T-helper 2 cell treated with Interferon-gamma antibody and Interleukin-4, amounts not matched to agents 5 μg/mL and 100 μg/mL, for 36 hours (primary cell): ENCODE data around the gene NOTCH1.

Experiments used
- DNase-seq: peaks from one replicate; pipeline ENCODE4 v3.0.0; 2021; ENCODE audit warnings: low spot score
- H3K27ac Mint-ChIP-seq: one replicate; pipeline ENCODE4 v1.8.0; 2021; ENCODE audit warnings: mild to moderate bottlenecking, mixed read lengths
- H3K27me3 Mint-ChIP-seq: one replicate; pipeline ENCODE4 v1.8.0; 2021; ENCODE audit warnings: low read depth, mixed read lengths
- H3K36me3 Mint-ChIP-seq: one replicate; pipeline ENCODE4 v1.8.0; 2021; ENCODE audit warnings: low read depth, mixed read lengths
- H3K4me1 Mint-ChIP-seq: one replicate; pipeline ENCODE4 v1.8.0; 2021; ENCODE audit warnings: low read depth, mixed read lengths
- H3K4me3 Mint-ChIP-seq: one replicate; pipeline ENCODE4 v1.8.0; 2022; ENCODE audit warnings: mild to moderate bottlenecking, moderate library complexity, mixed read lengths
- H3K9me3 Mint-ChIP-seq: one replicate; pipeline ENCODE4 v1.8.0; 2021; ENCODE audit warnings: mixed read lengths

Gene NOTCH1

GRCh38 chr9:136472640-136473353 lies 73.1 kb downstream of the NOTCH1 start:
- H3K4me3 Mint-ChIP-seq, result no peak overlapping the region
- no peaks in the 10 kb centered on the region for H3K4me1 Mint-ChIP-seq
- DNase-seq, result no peak
- H3K27me3 Mint-ChIP-seq, result no peaks in the 10 kb centered on the region
- no peak overlapping the region for H3K27ac Mint-ChIP-seq
- H3K36me3 Mint-ChIP-seq, result peaks cover 35% of the 10 kb centered on the region
- H3K9me3 Mint-ChIP-seq, result no peaks in the 10 kb centered on the region

- Mint-ChIP-seq H3K36me3 (peaks cover 29% of the 10 kb centered on the region), H3K27me3 (no peaks in the 10 kb centered on the region), H3K27ac (no peak overlapping the region), H3K9me3 (no peaks in the 10 kb centered on the region), H3K4me3 (no peak overlapping the region), H3K4me1 (no peaks in the 10 kb centered on the region)
- no peak for DNase-seq
Observed at GRCh38 chr9:136471802-136472487, 73.9 kb downstream of the NOTCH1 start.

DNA sequence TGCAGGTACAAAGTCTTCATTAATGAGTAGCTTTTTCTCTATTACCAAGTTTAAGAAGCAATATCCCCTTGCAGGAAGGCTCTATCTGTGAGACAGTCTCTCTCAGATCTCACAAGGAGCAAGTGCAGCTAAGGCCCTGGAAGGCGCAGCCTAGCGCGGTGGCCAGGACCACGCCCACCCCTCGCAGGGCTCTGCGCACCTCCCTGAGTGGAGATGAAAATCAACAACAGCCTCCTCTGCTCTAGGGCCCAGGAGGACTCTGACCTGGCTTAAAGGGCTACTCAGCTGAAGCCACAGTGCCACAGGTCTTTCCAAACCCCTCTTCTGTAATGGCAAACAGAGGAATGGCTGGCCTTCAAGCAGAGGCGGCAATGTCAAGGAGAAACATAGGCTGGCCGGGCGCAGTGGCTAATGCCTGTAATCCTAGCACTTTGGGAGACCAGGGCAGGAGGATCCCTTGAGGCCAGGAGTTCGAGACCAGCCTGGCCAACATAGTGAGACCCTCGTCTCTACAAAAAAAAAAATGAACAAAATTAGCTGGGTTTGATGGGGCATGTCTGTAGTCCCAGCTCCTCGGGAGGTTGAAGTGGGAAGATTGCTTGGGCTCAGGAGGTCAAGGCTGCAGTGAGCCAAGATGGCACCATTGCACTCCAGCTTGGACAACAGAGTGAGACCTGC lies 74.9 kb downstream of the NOTCH1 start:
- DNase-seq, result no peak
- H3K27ac Mint-ChIP-seq, result no peak overlapping the region
- H3K4me1 Mint-ChIP-seq, result no peaks in the 10 kb centered on the region
- H3K27me3 Mint-ChIP-seq, result no peaks in the 10 kb centered on the region
- no peaks in the 10 kb centered on the region for H3K9me3 Mint-ChIP-seq
- H3K36me3 Mint-ChIP-seq, result peaks cover 33% of the 10 kb centered on the region
- H3K4me3 Mint-ChIP-seq, result no peak overlapping the region

DNA sequence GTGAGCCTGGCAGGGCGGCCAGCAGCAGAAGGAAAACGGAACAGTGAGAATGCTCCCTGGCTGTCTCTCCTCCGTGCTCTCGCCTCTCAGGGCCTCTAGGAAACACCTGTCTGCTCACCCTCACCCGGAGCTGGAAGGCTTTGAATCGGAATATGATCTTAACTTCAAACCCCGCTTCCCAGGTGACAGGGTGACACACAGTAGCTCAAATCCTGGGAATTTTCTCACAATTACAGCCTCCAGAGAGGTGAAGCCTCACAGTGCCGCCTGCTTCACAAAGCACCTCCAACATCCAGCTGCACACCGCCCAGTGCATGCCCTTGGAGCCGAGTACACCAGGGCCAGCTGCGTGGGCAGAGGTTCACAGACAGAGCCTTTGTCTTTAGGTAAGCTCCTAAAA lies 75.5 kb downstream of the NOTCH1 start:
- Mint-ChIP-seq H3K27ac (no peak overlapping the region), H3K27me3 (no peaks in the 10 kb centered on the region), H3K4me3 (no peak overlapping the region), H3K4me1 (no peaks in the 10 kb centered on the region), H3K36me3 (peaks cover 34% of the 10 kb centered on the region), H3K9me3 (no peaks in the 10 kb centered on the region)
- DNase-seq, result no peak

GRCh38 chr9:136467766-136468165 lies 78.1 kb downstream of the NOTCH1 start:
- Mint-ChIP-seq H3K36me3 (peaks cover 45% of the 10 kb centered on the region), H3K4me1 (no peaks in the 10 kb centered on the region), H3K4me3 (no peak overlapping the region), H3K27ac (no peak overlapping the region), H3K9me3 (no peaks in the 10 kb centered on the region), H3K27me3 (no peaks in the 10 kb centered on the region)
- DNase-seq, result no peak

DNA sequence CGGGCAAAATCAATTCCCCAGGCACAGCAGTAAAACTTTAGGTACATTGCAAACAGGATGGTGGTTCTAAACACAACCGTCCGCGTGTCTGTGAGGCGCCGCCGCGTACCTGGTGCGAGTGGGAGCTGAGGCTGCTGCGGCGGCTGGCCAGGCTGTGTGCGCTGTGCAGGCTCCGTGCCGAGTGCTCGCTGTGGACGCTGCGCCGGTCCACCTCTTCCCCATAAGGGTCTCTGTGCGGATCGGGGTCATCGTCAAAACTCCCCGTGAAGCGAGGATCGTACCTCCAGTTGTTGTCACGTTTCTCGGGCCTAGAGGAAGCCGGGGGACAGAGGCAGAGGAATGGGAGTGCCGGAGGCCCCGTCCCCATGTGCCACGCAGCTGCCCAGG lies 79.7 kb downstream of the NOTCH1 start:
- no peak overlapping the region for H3K27ac Mint-ChIP-seq
- no peaks in the 10 kb centered on the region for H3K9me3 Mint-ChIP-seq
- no peaks in the 10 kb centered on the region for H3K4me1 Mint-ChIP-seq
- H3K4me3 Mint-ChIP-seq, result no peak overlapping the region
- DNase-seq, result no peak
- no peaks in the 10 kb centered on the region for H3K27me3 Mint-ChIP-seq
- peaks cover 51% of the 10 kb centered on the region for H3K36me3 Mint-ChIP-seq

DNA sequence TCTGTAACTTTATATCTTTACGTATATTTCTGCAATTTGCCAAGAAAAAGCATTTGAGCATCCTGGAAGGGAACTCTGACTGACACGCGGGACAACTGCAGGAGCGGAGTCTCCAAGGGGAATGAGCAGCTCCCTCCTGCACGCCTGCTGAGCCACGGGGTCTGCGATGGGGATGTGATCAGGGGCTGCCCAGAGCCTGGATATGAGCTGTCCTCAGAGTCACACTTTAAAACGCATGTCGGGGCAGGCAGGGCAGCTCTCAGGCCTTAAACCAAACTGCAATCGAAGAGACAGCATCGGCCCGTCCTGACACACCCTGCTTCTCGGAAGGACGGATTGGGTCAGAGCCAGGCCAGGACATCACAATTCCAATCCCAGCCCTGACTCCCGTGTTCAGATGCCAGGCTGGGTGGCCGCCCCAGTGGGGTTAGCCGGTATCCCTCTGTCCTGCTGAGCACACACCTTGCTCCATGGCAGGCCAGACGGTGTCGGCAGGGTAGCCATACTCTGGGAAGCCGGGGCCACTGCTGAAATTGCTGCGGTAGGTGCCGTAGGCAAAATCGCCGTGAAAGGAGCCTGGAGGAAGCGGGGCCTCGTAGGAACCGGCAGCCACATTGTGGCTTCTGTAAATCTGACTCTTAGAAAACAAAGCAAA lies 80.2 kb downstream of the NOTCH1 start:
- Mint-ChIP-seq H3K27me3 (no peaks in the 10 kb centered on the region), H3K36me3 (peaks cover 53% of the 10 kb centered on the region), H3K27ac (no peak overlapping the region), H3K4me3 (no peak overlapping the region), H3K9me3 (no peaks in the 10 kb centered on the region), H3K4me1 (no peaks in the 10 kb centered on the region)
- DNase-seq, result no peak

- no peak overlapping the region for H3K4me3 Mint-ChIP-seq
- H3K27ac Mint-ChIP-seq, result no peak overlapping the region
- H3K9me3 Mint-ChIP-seq, result no peaks in the 10 kb centered on the region
- H3K27me3 Mint-ChIP-seq, result no peaks in the 10 kb centered on the region
- no peaks in the 10 kb centered on the region for H3K4me1 Mint-ChIP-seq
- H3K36me3 Mint-ChIP-seq, result peaks cover 58% of the 10 kb centered on the region
- no peak for DNase-seq
Observed at GRCh38 chr9:136464241-136464640, 81.6 kb downstream of the NOTCH1 start.

GRCh38 chr9:136463578-136463977 lies 82.3 kb downstream of the NOTCH1 start:
- H3K9me3 Mint-ChIP-seq, result no peaks in the 10 kb centered on the region
- no peaks in the 10 kb centered on the region for H3K4me1 Mint-ChIP-seq
- H3K36me3 Mint-ChIP-seq, result peaks cover 63% of the 10 kb centered on the region
- H3K4me3 Mint-ChIP-seq, result no peak overlapping the region
- DNase-seq, result no peak
- no peaks in the 10 kb centered on the region for H3K27me3 Mint-ChIP-seq
- H3K27ac Mint-ChIP-seq, result no peak overlapping the region

DNA sequence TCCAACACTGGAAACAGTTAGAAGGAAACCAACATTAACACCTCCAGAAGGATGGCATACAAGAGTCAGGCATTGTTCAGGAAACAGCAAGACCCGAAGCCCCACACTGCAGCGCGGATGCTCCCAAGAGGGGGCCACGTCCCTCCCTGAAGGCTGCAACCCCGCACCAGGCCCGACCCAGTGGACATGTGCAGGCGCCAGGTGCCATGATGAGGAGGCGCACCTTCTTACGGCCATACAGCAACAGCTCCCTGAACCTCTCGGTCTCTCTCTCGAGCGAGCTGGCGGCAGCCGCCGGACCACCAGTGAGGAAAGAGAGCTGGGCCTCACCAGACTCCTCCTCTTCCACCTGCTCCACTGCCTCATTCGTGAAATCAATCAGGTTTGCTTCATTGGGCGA lies 83.2 kb downstream of the NOTCH1 start:
- Mint-ChIP-seq H3K36me3 (peaks cover 60% of the 10 kb centered on the region), H3K4me3 (no peak overlapping the region), H3K27ac (no peak overlapping the region), H3K27me3 (no peaks in the 10 kb centered on the region), H3K4me1 (no peaks in the 10 kb centered on the region), H3K9me3 (no peaks in the 10 kb centered on the region)
- no peak for DNase-seq

DNA sequence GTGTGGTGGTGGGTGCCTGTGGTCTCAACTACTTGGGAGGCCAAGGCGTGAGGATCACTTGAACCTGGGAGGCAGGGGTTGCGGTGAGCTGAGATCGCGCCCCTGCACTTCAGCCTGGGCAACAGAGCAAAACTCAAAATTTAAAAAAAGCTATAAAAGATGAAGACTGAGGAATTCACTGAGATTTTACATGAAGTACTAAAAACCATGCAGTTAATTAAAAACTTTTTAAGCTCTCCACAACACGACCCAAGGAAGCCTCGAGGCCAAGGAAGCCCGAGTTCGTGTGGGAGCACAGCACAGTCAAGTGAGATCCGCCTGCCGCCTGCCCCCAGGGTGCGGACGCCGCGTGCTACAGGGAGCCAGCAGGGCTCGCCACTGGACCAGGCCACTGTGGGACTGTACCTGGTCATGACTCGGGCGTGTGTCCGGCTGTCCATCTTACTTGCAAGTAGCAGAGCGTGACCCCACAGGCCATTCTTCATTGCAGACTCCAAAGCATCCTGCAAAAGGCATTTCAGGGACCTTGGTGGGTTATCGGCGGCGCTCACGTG lies 85.0 kb downstream of the NOTCH1 start:
- Mint-ChIP-seq H3K9me3 (no peaks in the 10 kb centered on the region), H3K27me3 (no peaks in the 10 kb centered on the region), H3K4me3 (no peak overlapping the region), H3K4me1 (no peaks in the 10 kb centered on the region), H3K27ac (no peak overlapping the region), H3K36me3 (peaks cover 60% of the 10 kb centered on the region)
- no peak for DNase-seq

GRCh38 chr9:136459425-136459824 lies 86.4 kb downstream of the NOTCH1 start:
- peaks cover 58% of the 10 kb centered on the region for H3K36me3 Mint-ChIP-seq
- no peak overlapping the region for H3K4me3 Mint-ChIP-seq
- H3K27me3 Mint-ChIP-seq, result no peaks in the 10 kb centered on the region
- DNase-seq, result no peak
- H3K9me3 Mint-ChIP-seq, result no peaks in the 10 kb centered on the region
- H3K4me1 Mint-ChIP-seq, result no peaks in the 10 kb centered on the region
- H3K27ac Mint-ChIP-seq, result no peak overlapping the region

DNA sequence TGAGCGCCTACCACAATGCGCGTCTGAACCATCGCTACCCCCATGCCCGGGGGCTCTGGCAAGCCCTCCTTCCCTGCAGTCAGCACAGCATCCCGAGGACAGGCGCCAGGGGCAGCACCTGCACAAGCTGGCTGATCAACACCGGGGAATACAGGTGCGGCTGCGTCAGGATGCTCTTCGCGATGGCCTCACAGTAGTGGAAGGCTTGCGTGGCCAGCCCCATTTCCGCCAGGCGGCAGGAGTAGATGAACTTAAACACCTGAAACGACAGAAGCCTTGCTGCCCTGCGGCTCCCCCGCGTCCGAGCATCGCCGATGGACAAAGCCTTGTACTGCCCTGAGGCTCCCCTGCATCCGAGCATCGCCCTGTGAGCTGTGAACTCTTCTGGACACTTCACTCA lies 88.5 kb downstream of the NOTCH1 start:
- no peaks in the 10 kb centered on the region for H3K9me3 Mint-ChIP-seq
- H3K36me3 Mint-ChIP-seq, result peaks cover 55% of the 10 kb centered on the region
- no peaks in the 10 kb centered on the region for H3K4me1 Mint-ChIP-seq
- DNase-seq, result no peak
- no peak overlapping the region for H3K27ac Mint-ChIP-seq
- H3K4me3 Mint-ChIP-seq, result no peak overlapping the region
- H3K27me3 Mint-ChIP-seq, result no peaks in the 10 kb centered on the region

DNA sequence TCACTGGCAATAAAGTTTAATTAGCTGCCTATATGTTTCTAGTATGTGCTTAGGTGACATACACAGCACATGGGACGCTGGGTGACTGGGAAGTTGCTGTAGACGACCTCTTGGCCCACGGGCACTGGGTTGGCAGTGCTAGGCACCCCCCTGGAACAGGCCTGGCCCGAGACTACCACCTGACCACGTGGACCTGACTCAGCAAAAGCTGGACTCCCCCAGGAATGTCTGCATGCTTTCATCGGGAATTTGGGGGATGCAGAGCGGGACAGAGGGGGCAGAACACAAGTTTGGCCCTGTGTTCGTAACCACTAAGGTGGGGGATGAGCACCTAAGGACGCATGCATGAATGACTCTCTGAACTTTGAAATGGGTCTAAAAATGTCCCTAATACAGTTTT lies 89.6 kb downstream of the NOTCH1 start:
- no peaks in the 10 kb centered on the region for H3K27me3 Mint-ChIP-seq
- no peak for DNase-seq
- no peak overlapping the region for H3K27ac Mint-ChIP-seq
- H3K36me3 Mint-ChIP-seq, result peaks cover 56% of the 10 kb centered on the region
- no peaks in the 10 kb centered on the region for H3K9me3 Mint-ChIP-seq
- no peak overlapping the region for H3K4me3 Mint-ChIP-seq
- H3K4me1 Mint-ChIP-seq, result no peaks in the 10 kb centered on the region
